HCT116 (cell line): Measurements from ENCODE around the gene DSTYK.
A peak's percentile ranks its signal among the peaks of the same experiment; 100 is the strongest.

ENCODE experiments used
- EGR1 ChIP-seq: IDR thresholded peaks from 2 replicates; pipeline ENCODE4 v1.6.1; 2012; ENCODE audit warnings: low read depth
- JUND ChIP-seq: IDR thresholded peaks from 2 replicates; pipeline ENCODE4 v1.6.1; 2012
- POLR2A ChIP-seq: IDR thresholded peaks from 2 replicates; pipeline ENCODE4 v1.7.0; 2011; ENCODE audit warnings: borderline replicate concordance; ENCODE audit not compliant: insufficient read depth, insufficient read length; ENCODE audit errors: extremely low read depth
- REST ChIP-seq: IDR thresholded peaks from 2 replicates; pipeline ENCODE4 v1.6.1; 2012; ENCODE audit warnings: low read depth
- SRF ChIP-seq: IDR thresholded peaks from 2 replicates; pipeline ENCODE4 v1.6.1; 2012; ENCODE audit warnings: low read depth
- ZFX ChIP-seq: fragments of 450-650 bp; IDR thresholded peaks from 2 replicates; pipeline ENCODE4 v1.6.1; 2017
- ZNF274 ChIP-seq: fragments of 200-500 bp; sonication (Bioruptor generic); IDR thresholded peaks from 2 replicates; pipeline ENCODE4 v1.6.1; 2014; ENCODE audit warnings: mild to moderate bottlenecking, low read depth, low read length, inconsistent platforms
- TF ChIP-seq, protein P1 (sequence below), 3 experiments: fragments of 200-600 bp in 1 of 3; sonication (generic) in 1 of 3; IDR thresholded peaks in 2 of 3; conservative IDR thresholded peaks in 1 of 3; 2 replicates each; pipeline ENCODE4 v1.5.1; 2012 to 2017; ENCODE audit warnings: low read depth in 2 of 3, low read length in 2 of 3, antibody characterized with exemption in 1 of 3, borderline replicate concordance in 1 of 3, control low read depth in 1 of 3, mild to moderate bottlenecking in 1 of 3, mixed read lengths in 1 of 3, mixed run types in 1 of 3, moderate library complexity in 1 of 3; ENCODE audit not compliant: insufficient read depth in 1 of 3

DNA sequence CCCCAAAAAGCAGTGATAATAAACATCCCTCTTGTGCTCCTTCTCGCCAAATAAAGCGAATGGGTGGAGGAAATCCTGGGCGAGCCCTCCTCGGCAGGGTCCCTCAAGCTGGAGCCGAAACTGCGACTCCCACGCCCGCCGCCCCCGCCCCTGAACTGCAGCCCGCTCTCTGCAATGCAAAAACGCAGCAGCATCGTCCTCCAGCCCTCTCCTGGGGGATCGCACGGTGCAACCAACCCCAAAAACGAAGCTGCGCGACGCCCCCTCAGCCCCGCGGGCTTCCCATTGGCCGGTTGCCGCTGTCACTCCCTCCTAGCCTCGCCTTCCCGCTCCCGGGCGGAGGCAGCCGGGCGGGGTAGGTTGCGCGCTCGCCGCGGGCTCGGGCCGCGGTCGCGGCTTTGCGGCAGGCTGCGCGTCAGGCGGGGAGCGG lies 16.1 kb upstream of the DSTYK start, which contains the start of gene TMCC2:
- TF ChIP-seq, protein P1, sequence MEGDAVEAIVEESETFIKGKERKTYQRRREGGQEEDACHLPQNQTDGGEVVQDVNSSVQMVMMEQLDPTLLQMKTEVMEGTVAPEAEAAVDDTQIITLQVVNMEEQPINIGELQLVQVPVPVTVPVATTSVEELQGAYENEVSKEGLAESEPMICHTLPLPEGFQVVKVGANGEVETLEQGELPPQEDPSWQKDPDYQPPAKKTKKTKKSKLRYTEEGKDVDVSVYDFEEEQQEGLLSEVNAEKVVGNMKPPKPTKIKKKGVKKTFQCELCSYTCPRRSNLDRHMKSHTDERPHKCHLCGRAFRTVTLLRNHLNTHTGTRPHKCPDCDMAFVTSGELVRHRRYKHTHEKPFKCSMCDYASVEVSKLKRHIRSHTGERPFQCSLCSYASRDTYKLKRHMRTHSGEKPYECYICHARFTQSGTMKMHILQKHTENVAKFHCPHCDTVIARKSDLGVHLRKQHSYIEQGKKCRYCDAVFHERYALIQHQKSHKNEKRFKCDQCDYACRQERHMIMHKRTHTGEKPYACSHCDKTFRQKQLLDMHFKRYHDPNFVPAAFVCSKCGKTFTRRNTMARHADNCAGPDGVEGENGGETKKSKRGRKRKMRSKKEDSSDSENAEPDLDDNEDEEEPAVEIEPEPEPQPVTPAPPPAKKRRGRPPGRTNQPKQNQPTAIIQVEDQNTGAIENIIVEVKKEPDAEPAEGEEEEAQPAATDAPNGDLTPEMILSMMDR (IDR thresholded peaks at IDR 0.05 in 2 of 3, conservative IDR thresholded peaks at IDR 0.05 in 1 of 3; ENCODE audit: borderline replicate concordance in 1 of 3, insufficient read depth in 1 of 3, low read depth in 2 of 3, low read length in 2 of 3) = no peak
- TF ChIP-seq REST (no peak), ZFX (no peak), EGR1 (peak; percentile 93), SRF (no peak; the same call in 1 of the 2 replicates), POLR2A (peak; percentile 34), JUND (no peak), ZNF274 (no peak)
